GM10266 (cell line): ENCODE measurements around the gene MDM1.

ENCODE experiments used
- DNase-seq: peaks from one replicate; pipeline ENCODE4 v3.0.0; 2012; ENCODE audit errors: extremely low spot score
- CTCF ChIP-seq: IDR thresholded peaks from 2 replicates; pipeline ENCODE4 v1.5.1; 2012; ENCODE audit warnings: mild to moderate bottlenecking, low read depth; ENCODE audit not compliant: control insufficient read depth, insufficient read depth; ENCODE audit errors: missing control alignments

Gene MDM1

GRCh38 chr12:68321140-68321539 is 11.0 kb downstream of the MDM1 start:
- no peak for DNase-seq
- TF ChIP-seq CTCF, result no peak

- DNase-seq, result no peak
- TF ChIP-seq CTCF, result no peak
These were observed 12.1 kb downstream of the MDM1 start for GRCh38 chr12:68319988-68320623.

DNA sequence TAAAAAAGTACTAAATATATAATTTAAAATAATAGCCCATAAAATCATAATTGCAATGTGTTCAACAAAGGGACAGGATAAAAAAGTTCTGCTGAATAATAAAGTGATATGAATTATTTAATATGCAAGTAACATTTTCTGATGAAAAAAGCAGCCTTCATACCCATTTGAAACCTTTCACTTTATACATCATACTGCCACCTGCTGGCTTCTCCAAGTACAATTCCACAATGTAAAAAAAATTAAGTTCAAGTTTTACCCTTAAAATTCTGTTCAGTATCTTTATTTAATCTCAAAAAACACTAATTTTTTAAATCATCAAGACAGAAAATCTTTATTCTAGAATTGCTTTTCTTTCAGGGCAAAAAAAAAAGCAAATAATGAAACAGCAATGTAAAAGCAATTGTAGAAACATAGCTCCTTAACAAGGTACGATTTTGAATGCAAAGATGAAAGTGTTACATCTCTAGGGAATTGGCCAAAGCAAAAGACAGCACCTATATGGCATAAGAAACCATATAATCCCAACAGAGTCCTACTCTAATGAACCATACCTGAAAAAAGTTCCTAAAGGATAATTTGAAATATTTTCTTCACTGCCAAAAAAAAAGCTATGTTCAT is 15.0 kb downstream of the MDM1 start:
- peak; percentile 56 for TF ChIP-seq CTCF

DNA sequence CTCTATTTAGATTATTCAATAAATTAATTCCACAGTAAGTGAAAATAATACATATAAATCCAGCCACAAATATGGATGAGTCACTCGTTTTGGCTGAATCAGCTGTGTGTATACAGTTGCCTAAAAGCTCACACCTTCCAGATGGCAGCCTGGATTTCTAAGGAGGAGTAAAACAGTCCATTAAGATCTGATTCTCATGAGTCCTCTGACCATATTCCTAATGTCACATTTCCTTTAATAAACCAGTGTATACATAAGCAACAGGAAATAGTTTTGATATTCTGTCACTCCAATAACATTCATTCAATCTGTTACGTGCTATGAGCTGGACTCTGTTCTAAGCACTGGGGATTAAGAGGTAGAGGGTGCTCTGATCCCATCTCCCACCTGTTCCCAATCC is 21.8 kb downstream of the MDM1 start:
- DNase-seq, result no peak
- no peak for TF ChIP-seq CTCF

More for the DNA sequence above, 15.0 kb downstream of the MDM1 start:
- DNase-seq, result peak; percentile 29

DNA sequence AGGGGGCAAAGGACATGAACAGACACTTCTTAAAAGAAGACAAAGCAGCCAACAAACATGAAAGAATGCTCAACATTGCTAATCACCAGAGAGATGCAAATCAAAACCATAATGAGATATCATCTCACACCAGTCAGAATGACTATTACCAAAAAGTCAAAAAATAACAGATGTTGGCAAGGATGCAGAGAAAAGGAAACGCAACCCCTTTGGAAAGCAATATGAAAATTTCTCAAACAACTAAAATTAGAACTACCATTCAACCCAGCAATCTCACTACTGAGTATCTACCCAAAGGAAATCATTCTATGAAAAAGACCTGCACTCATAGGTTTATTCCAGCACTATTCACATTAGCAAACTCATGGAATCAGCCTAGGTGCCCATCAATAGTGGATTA is 25.6 kb downstream of the MDM1 start:
- no peak for TF ChIP-seq CTCF

DNA sequence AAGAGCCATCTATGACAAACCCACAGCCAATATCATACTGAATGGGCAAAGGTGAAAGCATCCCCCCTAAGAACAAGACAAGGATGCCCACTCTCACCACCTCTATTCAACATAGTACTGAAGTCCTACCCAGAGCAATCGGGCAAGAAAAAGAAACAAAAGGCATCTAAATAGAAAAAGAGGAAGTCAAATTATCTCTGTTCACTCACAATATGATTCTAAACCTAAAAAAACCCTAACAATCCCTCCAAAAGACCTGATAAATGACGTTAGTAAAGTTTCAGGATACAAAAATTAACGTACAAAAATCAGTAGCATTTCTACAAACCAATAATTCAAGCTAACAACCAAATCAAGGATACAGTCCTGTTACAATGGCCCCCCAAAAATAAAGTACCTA is 26.9 kb downstream of the MDM1 start:
- TF ChIP-seq CTCF, result no peak
- DNase-seq, result no peak

More for the DNA sequence above, 25.6 kb downstream of the MDM1 start:
- DNase-seq, result no peak

DNA sequence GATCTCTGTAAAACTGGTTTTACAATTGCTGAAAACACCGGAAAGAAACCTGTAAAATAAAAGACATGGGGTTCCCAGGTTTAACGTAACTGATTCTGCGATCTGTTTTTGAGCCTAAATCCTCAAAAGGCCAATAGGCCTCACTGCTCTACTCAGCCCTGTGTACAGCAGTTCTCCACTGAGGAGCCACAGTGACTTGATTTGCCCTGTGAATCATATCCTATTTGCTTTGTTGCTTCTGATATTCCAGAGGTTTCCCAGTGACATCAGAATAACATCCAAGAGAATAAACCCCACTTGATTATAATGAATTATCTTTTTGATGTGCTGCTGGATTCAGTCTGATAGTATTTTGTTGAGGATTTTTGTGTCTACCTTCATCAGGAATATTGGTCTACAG is 27.5 kb downstream of the MDM1 start:
- TF ChIP-seq CTCF, result no peak
- DNase-seq, result no peak
